GM12892 (cell line): ENCODE data around the gene KAT8.

ENCODE experiments used
- POLR2A ChIP-seq: IDR thresholded peaks from 2 replicates; pipeline ENCODE4 v1.6.1; 2011; ENCODE audit warnings: low read depth, low read length, control low read depth
- POLR2AphosphoS5 ChIP-seq: IDR thresholded peaks from 2 replicates; pipeline ENCODE4 v1.6.1; 2011; ENCODE audit warnings: low read depth, low read length, control low read depth
- TAF1 ChIP-seq: IDR thresholded peaks from 2 replicates; pipeline ENCODE4 v1.6.1; 2011; ENCODE audit warnings: low read depth, mild to moderate bottlenecking, control low read depth, low read length, borderline replicate concordance

DNA sequence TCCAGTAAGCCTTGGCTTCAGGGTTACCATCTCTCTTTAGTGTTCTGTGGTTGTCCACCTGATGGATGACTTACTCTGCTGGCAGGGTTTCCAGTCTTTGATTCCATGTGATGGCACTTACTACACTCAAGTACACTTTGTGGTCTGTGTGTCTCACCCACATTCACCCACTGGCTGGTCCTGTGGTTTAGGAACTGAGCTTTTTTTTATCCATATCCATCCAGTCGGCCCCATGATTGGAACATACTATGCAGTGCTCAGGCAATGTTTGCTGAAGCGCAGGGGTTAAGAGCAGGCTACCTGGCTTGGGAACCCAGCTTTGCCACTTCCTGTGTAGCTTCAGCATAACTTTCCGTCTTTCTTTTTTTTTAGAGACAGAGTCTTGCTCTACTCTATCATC lies 59.7 kb downstream of the KAT8 start:
- TF ChIP-seq POLR2A = no peak
- TF ChIP-seq TAF1 = no peak
- TF ChIP-seq POLR2AphosphoS5 = no peak
